Osteoblast (primary cell): Measurements from ENCODE around the gene LRRC47. TPM values are rescaled to one million over a fixed set of nuclear protein-coding genes. Genes with fewer than 3 reads are reported as not detected.

ENCODE experiments used
- DNase-seq: peaks from one replicate; pipeline ENCODE4 v3.0.0; 2011; ENCODE audit warnings: low spot score, mixed read lengths; ENCODE audit not compliant: insufficient read length; ENCODE audit errors: missing footprints
- H2AFZ ChIP-seq: 2 replicates; pipeline ENCODE4 v1.6.0; 2011; ENCODE audit warnings: mild to moderate bottlenecking, low read length
- H3K27ac ChIP-seq: 2 replicates; pipeline ENCODE4 v1.5.1; 2011; ENCODE audit warnings: mild to moderate bottlenecking, low read depth, low read length, moderate library complexity
- H3K27me3 ChIP-seq: 2 replicates; pipeline ENCODE4 v1.6.0; 2012; ENCODE audit warnings: mild to moderate bottlenecking, control low read depth, inconsistent platforms, low read length, moderate library complexity; ENCODE audit not compliant: insufficient read depth
- H3K36me3 ChIP-seq: 2 replicates; pipeline ENCODE4 v1.5.1; 2011; ENCODE audit warnings: mild to moderate bottlenecking, low read length, control low read depth, moderate library complexity; ENCODE audit not compliant: insufficient read depth
- H3K4me1 ChIP-seq: 2 replicates; pipeline ENCODE4 v1.5.1; 2011; ENCODE audit warnings: mild to moderate bottlenecking, low read length, control low read depth, moderate library complexity; ENCODE audit not compliant: insufficient read depth
- H3K4me2 ChIP-seq: 2 replicates; pipeline ENCODE4 v1.6.0; 2011; ENCODE audit warnings: mild to moderate bottlenecking, low read length; ENCODE audit not compliant: insufficient read depth
- H3K4me3 ChIP-seq: fragments of 200-600 bp; sonication (generic); 3 replicates; pipeline ENCODE4 v1.5.1; 2012; ENCODE audit warnings: mild to moderate bottlenecking, low read length, inconsistent platforms; ENCODE audit not compliant: insufficient read depth
- H3K79me2 ChIP-seq: 2 replicates; pipeline ENCODE4 v1.6.0; 2012; ENCODE audit warnings: mild to moderate bottlenecking, low read length, control low read depth, inconsistent platforms; ENCODE audit not compliant: insufficient read depth
- H3K9me3 ChIP-seq: 2 replicates; pipeline ENCODE4 v1.5.1; 2011; ENCODE audit warnings: low read depth, low read length, control low read depth
- H4K20me1 ChIP-seq: 2 replicates; pipeline ENCODE4 v1.6.0; 2012; ENCODE audit warnings: mild to moderate bottlenecking, low read length, control low read depth; ENCODE audit not compliant: insufficient read depth
- total RNA-seq: library from RNA; depleted of rRNA; stranded (reverse); fragments of >200 nt; gene quantifications from 2 replicates; pipeline ENCODE4 v1.2.3, GENCODE V29; 2012
- TF ChIP-seq, protein P1 (sequence below): IDR thresholded peaks from 2 replicates; pipeline ENCODE4 v1.5.1; 2011; ENCODE audit warnings: mild to moderate bottlenecking, low read depth, low read length, moderate library complexity; ENCODE audit errors: extremely low read depth

Gene LRRC47
- total RNA-seq, 1 donor, result 30.0 TPM

DNA sequence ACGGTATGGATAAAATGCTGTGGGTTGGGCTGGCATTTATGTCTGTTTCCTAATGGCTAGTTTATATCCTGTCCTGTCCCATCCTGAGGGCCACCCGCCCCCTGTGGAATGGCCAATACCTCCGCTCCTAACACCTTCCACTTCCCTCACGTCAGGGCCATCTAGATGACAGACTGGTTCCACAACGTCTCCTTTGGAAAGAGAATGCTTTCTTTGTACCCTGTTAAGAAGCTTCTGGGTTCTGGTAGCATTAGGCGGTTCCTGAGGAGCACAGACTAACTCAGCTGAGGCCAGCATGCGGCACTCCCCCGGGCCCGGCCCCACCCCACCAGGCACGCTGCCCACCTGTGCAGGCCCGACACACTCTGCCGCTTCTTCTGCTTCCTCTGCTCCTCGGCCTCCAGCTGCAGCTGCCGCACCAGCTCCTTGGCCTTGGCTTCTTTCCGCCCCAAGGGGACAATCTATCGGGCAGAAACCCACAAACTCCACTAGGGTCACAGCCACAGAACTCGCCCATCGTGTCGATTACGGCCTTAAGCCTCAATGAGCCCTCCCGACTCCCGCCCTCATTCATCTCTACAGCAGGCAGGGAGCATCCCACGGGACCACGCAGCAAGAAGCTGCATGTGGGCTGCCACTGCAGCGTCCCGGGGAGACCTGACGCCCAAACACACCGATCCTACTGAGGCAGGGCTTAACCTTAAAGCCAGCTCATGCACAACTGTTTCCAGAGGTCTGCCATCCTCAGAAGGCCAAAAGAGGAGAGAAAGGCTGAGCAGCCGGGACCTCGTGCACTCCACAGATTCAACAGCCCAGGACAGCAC is 12.4 kb downstream of the LRRC47 start:
- H3K4me1 ChIP-seq, result no peaks in the 10 kb centered on the region
- H3K79me2 ChIP-seq, result peaks cover 24% of the 10 kb centered on the region
- H3K9me3 ChIP-seq, result no peaks in the 10 kb centered on the region
- H3K36me3 ChIP-seq, result peaks cover 72% of the 10 kb centered on the region
- H3K27ac ChIP-seq, result no peak overlapping the region
- TF ChIP-seq, protein P1, sequence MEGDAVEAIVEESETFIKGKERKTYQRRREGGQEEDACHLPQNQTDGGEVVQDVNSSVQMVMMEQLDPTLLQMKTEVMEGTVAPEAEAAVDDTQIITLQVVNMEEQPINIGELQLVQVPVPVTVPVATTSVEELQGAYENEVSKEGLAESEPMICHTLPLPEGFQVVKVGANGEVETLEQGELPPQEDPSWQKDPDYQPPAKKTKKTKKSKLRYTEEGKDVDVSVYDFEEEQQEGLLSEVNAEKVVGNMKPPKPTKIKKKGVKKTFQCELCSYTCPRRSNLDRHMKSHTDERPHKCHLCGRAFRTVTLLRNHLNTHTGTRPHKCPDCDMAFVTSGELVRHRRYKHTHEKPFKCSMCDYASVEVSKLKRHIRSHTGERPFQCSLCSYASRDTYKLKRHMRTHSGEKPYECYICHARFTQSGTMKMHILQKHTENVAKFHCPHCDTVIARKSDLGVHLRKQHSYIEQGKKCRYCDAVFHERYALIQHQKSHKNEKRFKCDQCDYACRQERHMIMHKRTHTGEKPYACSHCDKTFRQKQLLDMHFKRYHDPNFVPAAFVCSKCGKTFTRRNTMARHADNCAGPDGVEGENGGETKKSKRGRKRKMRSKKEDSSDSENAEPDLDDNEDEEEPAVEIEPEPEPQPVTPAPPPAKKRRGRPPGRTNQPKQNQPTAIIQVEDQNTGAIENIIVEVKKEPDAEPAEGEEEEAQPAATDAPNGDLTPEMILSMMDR, result no peak
- H4K20me1 ChIP-seq, result peaks cover 28% of the 10 kb centered on the region
- H2AFZ ChIP-seq, result no peak overlapping the region
- H3K27me3 ChIP-seq, result no peaks in the 10 kb centered on the region
- H3K4me3 ChIP-seq, result no peak overlapping the region
- H3K4me2 ChIP-seq, result no peak overlapping the region
- DNase-seq, result peak; percentile 85

- Histone ChIP-seq H3K4me3 (no peak overlapping the region), H3K4me1 (no peaks in the 10 kb centered on the region), H3K36me3 (peaks cover 63% of the 10 kb centered on the region), H3K4me2 (no peak overlapping the region), H3K9me3 (no peaks in the 10 kb centered on the region), H4K20me1 (peaks cover 6% of the 10 kb centered on the region), H3K27me3 (no peaks in the 10 kb centered on the region), H3K27ac (no peak overlapping the region), H2AFZ (no peak overlapping the region), H3K79me2 (no peaks in the 10 kb centered on the region)
- TF ChIP-seq, protein P1, result no peak
- DNase-seq, result peak; percentile 30
Measured at GRCh38 chr1:3780901-3781300, 15.4 kb downstream of the LRRC47 start.

- Histone ChIP-seq H3K4me2 (no peak overlapping the region), H3K79me2 (no peaks in the 10 kb centered on the region), H3K9me3 (no peaks in the 10 kb centered on the region), H3K36me3 (peaks cover 57% of the 10 kb centered on the region), H3K27me3 (no peaks in the 10 kb centered on the region), H3K4me3 (no peak overlapping the region), H4K20me1 (peaks cover 6% of the 10 kb centered on the region), H3K27ac (no peak overlapping the region), H2AFZ (no peak overlapping the region), H3K4me1 (peaks cover 9% of the 10 kb centered on the region)
- DNase-seq, result peak; percentile 45
- TF ChIP-seq, protein P1, result no peak
Measured at GRCh38 chr1:3779912-3780416, 16.3 kb downstream of the LRRC47 start.

GRCh38 chr1:3779265-3779911 is 16.9 kb downstream of the LRRC47 start:
- H3K9me3 ChIP-seq, result no peaks in the 10 kb centered on the region
- H3K27me3 ChIP-seq, result no peaks in the 10 kb centered on the region
- no peaks in the 10 kb centered on the region for H3K79me2 ChIP-seq
- TF ChIP-seq, protein P1, result no peak
- no peak overlapping the region for H3K27ac ChIP-seq
- peaks cover 6% of the 10 kb centered on the region for H4K20me1 ChIP-seq
- no peak overlapping the region for H3K4me3 ChIP-seq
- peaks cover 10% of the 10 kb centered on the region for H3K4me1 ChIP-seq
- peak; percentile 89 for DNase-seq
- H2AFZ ChIP-seq, result no peak overlapping the region
- peaks cover 53% of the 10 kb centered on the region for H3K36me3 ChIP-seq
- H3K4me2 ChIP-seq, result no peak overlapping the region
